HG02642 (cell line): Measurements from ENCODE around the gene ZNF687.
"Not testable (repeated sequence)": the region's sequence is repeated elsewhere in the genome, so short reads cannot be mapped to it uniquely, and the experiment has no call there.

Experiments used
- ATAC-seq: cut with Tn5 transposase; IDR thresholded peaks from one replicate; pipeline ENCODE4 v1.9.1; 2021; ENCODE audit warnings: mild to moderate bottlenecking; ENCODE audit not compliant: unreplicated experiment, poor library complexity

ZNF687 gene

GRCh38 chr1:151275341-151275740, 6.8 kb upstream of the ZNF687 start:
- ATAC-seq: not testable (repeated sequence)

GRCh38 chr1:151277249-151277648, 4.8 kb upstream of the ZNF687 start:
- no peak for ATAC-seq

- ATAC-seq: peak; percentile 39
Observed at GRCh38 chr1:151281225-151281968, 702 bp upstream of the ZNF687 start.

- no peak for ATAC-seq
Observed at GRCh38 chr1:151282883-151283725, 1.0 kb downstream of the ZNF687 start.

GRCh38 chr1:151284013-151284577, 2.0 kb downstream of the ZNF687 start:
- no peak for ATAC-seq

- ATAC-seq: no peak
Observed at GRCh38 chr1:151286619-151287340, 4.7 kb downstream of the ZNF687 start.

GRCh38 chr1:151287341-151287699, 5.2 kb downstream of the ZNF687 start:
- ATAC-seq: no peak

- no peak for ATAC-seq
Observed at GRCh38 chr1:151287767-151288500, 5.8 kb downstream of the ZNF687 start.

- no peak for ATAC-seq
Observed at GRCh38 chr1:151288502-151288901, 6.4 kb downstream of the ZNF687 start.

GRCh38 chr1:151289080-151289935, 7.2 kb downstream of the ZNF687 start:
- no peak for ATAC-seq

- ATAC-seq: no peak
Observed at GRCh38 chr1:151289991-151290708, 8.1 kb downstream of the ZNF687 start.

GRCh38 chr1:151290709-151291303, 8.7 kb downstream of the ZNF687 start:
- no peak for ATAC-seq

GRCh38 chr1:151292207-151293030, 10.3 kb downstream of the ZNF687 start:
- ATAC-seq: no peak

GRCh38 chr1:151293093-151293492, 11.0 kb downstream of the ZNF687 start:
- no peak for ATAC-seq

- ATAC-seq: no peak
Observed at GRCh38 chr1:151294742-151295462, 12.8 kb downstream of the ZNF687 start.

GRCh38 chr1:151309811-151310323, 27.8 kb downstream of the ZNF687 start:
- no peak for ATAC-seq
